H1 (cell line): ENCODE data around the gene TUNAR. TPM values are rescaled to one million over a fixed set of nuclear protein-coding genes. Genes with fewer than 3 reads are reported as not detected.

Experiments
- CTCF ChIA-PET: fragments of 300-600 bp; sonication (Branson Sonifier 250); formaldehyde crosslinking; loops from one replicate; lab custom pipeline; 2021; ENCODE audit not compliant: partially characterized antibody; lab: Charles Lee
- POLR2A ChIA-PET: fragments of 300-600 bp; sonication (Branson Sonifier 250); formaldehyde crosslinking; loops from one replicate; lab custom pipeline; 2021; ENCODE audit warnings: inconsistent platforms; ENCODE audit not compliant: partially characterized antibody; lab: Charles Lee
- DNase-seq, 2 experiments: peaks; one replicate each; pipeline versions ENCODE4 v3.0.0 to v3.0.0-alpha.2; 2010 to 2022; ENCODE audit warnings: low spot score in 2 of 2, low read depth in 1 of 2, mixed read lengths in 1 of 2
- FAIRE-seq: peaks from 2 replicates; lab custom pipeline; 2011; peaks lifted over from hg19 to GRCh38; lab: Jason Lieb, UNC
- H2AFZ ChIP-seq: 2 replicates; pipeline ENCODE4 v1.8.1; 2012; ENCODE audit warnings: low read length, inconsistent platforms
- H2AK5ac ChIP-seq: 2 replicates; pipeline ENCODE4 v1.6.1; 2013; ENCODE audit warnings: low read depth, low read length
- H2BK120ac ChIP-seq: replicated peaks from 2 replicates; pipeline ENCODE3; 2013; ENCODE audit warnings: low read depth, low read length, inconsistent platforms
- H2BK12ac ChIP-seq: 2 replicates; pipeline ENCODE4 v1.6.1; 2013; ENCODE audit warnings: low read depth, low read length
- H2BK15ac ChIP-seq: 2 replicates; pipeline ENCODE4 v1.6.1; 2013; ENCODE audit warnings: low read length
- H2BK20ac ChIP-seq: 2 replicates; pipeline ENCODE4 v1.6.1; 2013; ENCODE audit warnings: low read length
- H2BK5ac ChIP-seq: 2 replicates; pipeline ENCODE4 v1.6.1; 2013; ENCODE audit warnings: low read depth, low read length
- H3K14ac ChIP-seq: 2 replicates; pipeline ENCODE4 v1.6.1; 2013; ENCODE audit warnings: inconsistent platforms; ENCODE audit not compliant: insufficient read length
- H3K18ac ChIP-seq: 2 replicates; pipeline ENCODE4 v1.6.1; 2013; ENCODE audit warnings: low read length; ENCODE audit errors: extremely low read depth
- H3K23ac ChIP-seq: 2 replicates; pipeline ENCODE4 v1.6.1; 2013; ENCODE audit warnings: inconsistent platforms; ENCODE audit not compliant: insufficient read length
- H3K23me2 ChIP-seq: 2 replicates; pipeline ENCODE4 v1.6.1; 2013; ENCODE audit warnings: low read depth, low read length
- H3K27ac ChIP-seq: 2 replicates; pipeline ENCODE4 v1.6.1; 2011; ENCODE audit warnings: low read depth, low read length, inconsistent platforms
- H3K27me3 ChIP-seq, 4 experiments: replicated peaks in 1 of 4; 1 replicate in 1 of 4; 2 replicates in 3 of 4; pipeline versions ENCODE4 v1.6.1 to v1.8.1; 2011 to 2013; ENCODE audit warnings: low read length in 3 of 4, mild to moderate bottlenecking in 3 of 4, inconsistent platforms in 2 of 4, mixed read lengths in 2 of 4, moderate library complexity in 1 of 4; ENCODE audit not compliant: control insufficient read depth in 3 of 4, insufficient read depth in 3 of 4; ENCODE audit errors: extremely low read depth in 1 of 4
- H3K36me3 ChIP-seq, 4 experiments: 2 replicates each; pipeline versions ENCODE4 v1.6.1 to v1.8.1; 2011 to 2013; ENCODE audit warnings: mild to moderate bottlenecking in 4 of 4, low read length in 3 of 4, moderate library complexity in 2 of 4, control low read depth in 1 of 4, inconsistent platforms in 1 of 4; ENCODE audit not compliant: insufficient read depth in 4 of 4, control insufficient read depth in 2 of 4
- H3K4ac ChIP-seq: replicated peaks from 2 replicates; pipeline ENCODE3; 2013; ENCODE audit warnings: low read length, low read depth, mixed read lengths, inconsistent platforms; ENCODE audit not compliant: insufficient read length
- H3K4me1 ChIP-seq, 4 experiments: replicated peaks in 1 of 4; 1 replicate in 1 of 4; 2 replicates in 3 of 4; pipeline versions ENCODE4 v1.6.1 to v1.8.1; 2011 to 2013; ENCODE audit warnings: low read length in 3 of 4, inconsistent platforms in 2 of 4, mixed read lengths in 1 of 4; ENCODE audit not compliant: insufficient read depth in 4 of 4, control insufficient read depth in 3 of 4
- H3K4me2 ChIP-seq, 2 experiments: 2 replicates each; pipeline versions ENCODE4 v1.6.1 to v1.8.1; 2011 to 2013; ENCODE audit warnings: low read depth in 2 of 2, low read length in 2 of 2, control low read depth in 1 of 2, inconsistent platforms in 1 of 2, mild to moderate bottlenecking in 1 of 2; ENCODE audit not compliant: insufficient read depth in 1 of 2
- H3K4me3 ChIP-seq, 4 experiments: fragments of 200-600, 300-600 bp in 1 of 4; sonication (generic), shearing (Covaris generic), sonication (Bioruptor Twin) in 1 of 4; 2 replicates each; pipeline versions ENCODE4 v1.5.1 to v1.8.1; 2011 to 2016; ENCODE audit warnings: low read length in 4 of 4, low read depth in 3 of 4, control low read depth in 2 of 4, inconsistent platforms in 2 of 4, mild to moderate bottlenecking in 2 of 4, mixed read lengths in 1 of 4, moderate library complexity in 1 of 4; ENCODE audit not compliant: insufficient read depth in 2 of 4; ENCODE audit errors: extremely low read depth in 1 of 4
- H3K56ac ChIP-seq: replicated peaks from 2 replicates; pipeline ENCODE3; 2013; ENCODE audit warnings: low read depth, mild to moderate bottlenecking, mixed read lengths, low read length, inconsistent platforms; ENCODE audit not compliant: insufficient read length
- H3K79me1 ChIP-seq: 2 replicates; pipeline ENCODE4 v1.6.1; 2013; ENCODE audit warnings: low read depth, low read length, control low read depth
- H3K79me2 ChIP-seq, 2 experiments: 2 replicates each; pipeline versions ENCODE4 v1.6.1 to v1.8.1; 2012 to 2013; ENCODE audit warnings: low read length in 2 of 2, mild to moderate bottlenecking in 2 of 2, inconsistent platforms in 1 of 2; ENCODE audit not compliant: insufficient read depth in 2 of 2, control insufficient read depth in 1 of 2
- H3K9ac ChIP-seq, 4 experiments: replicated peaks in 1 of 4; 1 replicate in 1 of 4; 2 replicates in 3 of 4; pipeline versions ENCODE4 v1.6.1 to v1.8.1; 2011 to 2013; ENCODE audit warnings: low read depth in 3 of 4, low read length in 3 of 4, control low read depth in 2 of 4, mild to moderate bottlenecking in 2 of 4, moderate library complexity in 2 of 4, inconsistent platforms in 1 of 4; ENCODE audit errors: extremely low read depth in 1 of 4
- H3K9me3 ChIP-seq, 2 experiments: 2 replicates each; pipeline versions ENCODE4 v1.6.1 to v1.8.1; 2012 to 2013; ENCODE audit warnings: mild to moderate bottlenecking in 2 of 2, moderate library complexity in 2 of 2, control low read depth in 1 of 2, inconsistent platforms in 1 of 2, low read depth in 1 of 2, low read length in 1 of 2, mixed read lengths in 1 of 2; ENCODE audit not compliant: insufficient read depth in 2 of 2
- H4K20me1 ChIP-seq, 2 experiments: replicated peaks in 1 of 2; 2 replicates each; pipeline versions ENCODE3 to v1.8.1; 2011 to 2013; ENCODE audit warnings: inconsistent platforms in 2 of 2, low read length in 2 of 2, mild to moderate bottlenecking in 1 of 2; ENCODE audit not compliant: insufficient read depth in 2 of 2, control insufficient read depth in 1 of 2
- H4K5ac ChIP-seq: 2 replicates; pipeline ENCODE4 v1.6.1; 2013; ENCODE audit warnings: low read length, low read depth, mixed read lengths, inconsistent platforms; ENCODE audit not compliant: insufficient read length
- H4K8ac ChIP-seq: 2 replicates; pipeline ENCODE4 v1.8.0; 2013; ENCODE audit warnings: mild to moderate bottlenecking, moderate library complexity, low read length, inconsistent platforms; ENCODE audit not compliant: insufficient read depth; ENCODE audit errors: extremely low read depth
- H4K91ac ChIP-seq: replicated peaks from 2 replicates; pipeline ENCODE3; 2013; ENCODE audit warnings: low read length, mixed read lengths, inconsistent platforms; ENCODE audit not compliant: insufficient read length
- CBX8 ChIP-seq: fragments of 300-800, 300-1000 bp; sonication (generic); IDR thresholded peaks from 2 replicates; pipeline ENCODE4 v1.7.1; 2016; ENCODE audit warnings: low read depth, low read length, borderline replicate concordance
- WGBS, 2 experiments: shearing (Covaris generic) in 1 of 2; methylation state at CpG; one replicate each; pipeline versions ENCODE4 v1.1.6 to v1.1.7; 2013 to 2015; ENCODE audit warnings: low lambda C conversion rate in 2 of 2, mixed read lengths in 2 of 2, inconsistent platforms in 1 of 2, low coverage in 1 of 2, missing lambda C conversion rate in 1 of 2; ENCODE audit not compliant: insufficient replicate concordance in 2 of 2, insufficient coverage in 1 of 2, insufficient read length in 1 of 2; ENCODE audit errors: extremely low coverage in 1 of 2, missing lambda C conversion rate in 1 of 2; 5-methylcytosine and 5-hydroxymethylcytosine counted together
- polyA plus RNA-seq, 7 experiments: library from polyadenylated mRNA; depleted of rRNA in 3 of 7; stranded (reverse) in 5 of 7; unstranded in 2 of 7; fragments of >200 nt in 5 of 7; fragments of 200-250 nt in 2 of 7; gene quantifications; 1 replicate in 5 of 7; 2 replicates in 1 of 7; 4 replicates in 1 of 7; pipeline versions ENCODE4 v1.2.1 to v1.2.3, GENCODE V29; 2011 to 2013; ENCODE audit warnings: missing spikeins in 2 of 7, mixed read lengths in 2 of 7
- total RNA-seq: library from RNA; stranded (reverse); fragmentation: NEBNext Ultra II Directional; extraction: Animal tissue kit (Norgen Biotek cat#: 25700); gene quantifications from 2 replicates; pipeline ENCODE4 v1.2.1, GENCODE V29; 2021
- TF ChIP-seq, protein P1 (sequence below): IDR thresholded peaks from 2 replicates; pipeline ENCODE4 v1.6.1; 2012; ENCODE audit warnings: inconsistent platforms

The TUNAR gene
- total and polyA plus RNA-seq, 2 of the 8 experiments (the other 6 are each of a cell fraction or from before 2014, with no cell fraction given), result 12.8 to 63.9 TPM

DNA sequence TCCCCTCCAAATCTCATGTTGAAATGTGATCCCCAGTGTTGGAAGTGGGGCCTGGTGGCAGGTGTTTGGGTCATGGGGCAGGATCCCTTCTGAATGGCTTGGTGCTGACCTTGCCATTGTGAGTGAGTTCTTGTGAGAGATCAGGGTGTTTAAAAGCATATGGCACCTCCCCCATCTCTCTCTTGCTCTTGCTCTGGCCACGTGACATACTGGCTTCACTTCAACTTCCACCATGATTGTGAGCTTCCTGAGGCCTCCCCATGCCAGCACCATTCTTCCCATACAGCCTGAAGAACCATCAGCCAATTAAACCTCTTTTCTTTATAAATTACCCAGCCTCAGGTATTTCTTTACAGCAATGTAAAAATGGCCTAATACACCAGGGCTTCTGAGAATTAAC is 82.7 kb downstream of the TUNAR start:
- Histone ChIP-seq H3K14ac (no peak overlapping the region), H3K4me1 (peaks cover 0 to 17% (median 12%) of the 10 kb centered on the region in 4 experiments; a peak in 4 of 7 replicates), H4K5ac (no peak overlapping the region), H3K79me2 (no peaks in the 10 kb centered on the region), H3K23me2 (no peaks in the 10 kb centered on the region), H2BK15ac (peak overlapping the region; percentile 54), H3K18ac (peak overlapping the region; percentile 28), H3K79me1 (no peaks in the 10 kb centered on the region), H2BK5ac (peak overlapping the region; percentile 80; the same call in 1 of the 2 replicates), H3K23ac (no peak overlapping the region), H3K27ac (no peak overlapping the region), H4K91ac (peak overlapping the region; percentile 14), H3K4me2 (no peak overlapping the region), H3K4me3 (no peak overlapping the region), H2BK12ac (peak overlapping the region; percentile 72; the same call in 1 of the 2 replicates), H3K9me3 (0 out of 4 replicates have a peak, but pooled peaks cover 0 to 3% of the 10 kb centered on the region in 2 experiments), H2AK5ac (peak overlapping the region; percentile 91; the same call in 1 of the 2 replicates), H2BK120ac (peak overlapping the region; percentile 30), H3K9ac (no peak overlapping the region)
- 75% methylated on average over 1 of the region's 1 CpG; no CpG with 5 or more reads in 1 of the 2 experiments for WGBS, 2 experiments
- POLR2A ChIA-PET, result interaction anchor here (1.2 to 3.1 kb wide), 3 partner anchors 11 to 362 kb away, joined by 3 to 27 read pairs (median 5); no protein-coding TSS in a partner anchor
- no peak for TF ChIP-seq CBX8
- TF ChIP-seq, protein P1, sequence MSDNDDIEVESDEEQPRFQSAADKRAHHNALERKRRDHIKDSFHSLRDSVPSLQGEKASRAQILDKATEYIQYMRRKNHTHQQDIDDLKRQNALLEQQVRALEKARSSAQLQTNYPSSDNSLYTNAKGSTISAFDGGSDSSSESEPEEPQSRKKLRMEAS, result peak; percentile 44
- TF ChIP-seq, all 59 proteins: peak for 1
- H4K8ac ChIP-seq, result no peak overlapping the region
- H3K36me3 ChIP-seq, result no peaks in the 10 kb centered on the region
- FAIRE-seq (no peak), DNase-seq (no peak)
- no peaks in the 10 kb centered on the region for H3K27me3 ChIP-seq
- peak overlapping the region; percentile 84 for H2BK20ac ChIP-seq
- no peak overlapping the region for H3K4ac ChIP-seq
- CTCF ChIA-PET, result interaction anchor here (1.2 to 1.6 kb wide), 2 partner anchors 10 to 66 kb away, joined by 3 to 6 read pairs; no protein-coding TSS in a partner anchor
- no peaks in the 10 kb centered on the region for H4K20me1 ChIP-seq
- H3K56ac ChIP-seq, result no peak overlapping the region
- no peak overlapping the region for H2AFZ ChIP-seq
